ENCODE data around the gene LRP5.

GRCh38 chr11:68429661-68430060 is 117.3 kb downstream of the LRP5 start:
- TF ChIP-seq CTCF (IDR thresholded peaks at IDR 0.05; ENCODE audit: low read depth, low read length) (no peak), POLR2A (IDR thresholded peaks at IDR 0.05; ENCODE audit: extremely low read depth, insufficient read length) (no peak)
